H9 (cell line): Measurements from ENCODE around the gene LNPK. TPM values are rescaled to one million over a fixed set of nuclear protein-coding genes. Genes with fewer than 3 reads are reported as not detected.

Experiments
- DNase-seq: peaks from one replicate; pipeline ENCODE4 v3.0.0-alpha.2; 2017
- H2AFZ ChIP-seq: one replicate; pipeline ENCODE4 v1.6.1; 2013; ENCODE audit warnings: mild to moderate bottlenecking, low read length, control low read depth, moderate library complexity
- H2AK5ac ChIP-seq: 2 replicates; pipeline ENCODE4 v1.6.1; 2013; ENCODE audit warnings: low read length, control low read depth, mixed read lengths; ENCODE audit not compliant: insufficient read length
- H2BK120ac ChIP-seq: one replicate; pipeline ENCODE4 v1.6.1; 2013; ENCODE audit warnings: low read depth, mild to moderate bottlenecking, low read length, control low read depth, inconsistent platforms; ENCODE audit not compliant: poor library complexity, severe bottlenecking
- H2BK12ac ChIP-seq: 2 replicates; pipeline ENCODE4 v1.6.1; 2013; ENCODE audit warnings: low read length, control low read depth, mixed read lengths, low read depth; ENCODE audit not compliant: insufficient read length
- H2BK15ac ChIP-seq: 2 replicates; pipeline ENCODE4 v1.6.1; 2013; ENCODE audit warnings: low read depth, low read length, control low read depth
- H2BK20ac ChIP-seq: one replicate; pipeline ENCODE4 v1.6.1; 2013; ENCODE audit warnings: low read depth, mild to moderate bottlenecking, low read length, control low read depth, inconsistent platforms; ENCODE audit not compliant: poor library complexity, severe bottlenecking
- H2BK5ac ChIP-seq: 2 replicates; pipeline ENCODE4 v1.6.1; 2013; ENCODE audit warnings: low read length, control low read depth, mixed read lengths; ENCODE audit not compliant: insufficient read length
- H3K14ac ChIP-seq: 2 replicates; pipeline ENCODE4 v1.6.1; 2013; ENCODE audit warnings: low read length, control low read depth; ENCODE audit not compliant: insufficient read depth
- H3K18ac ChIP-seq: 2 replicates; pipeline ENCODE4 v1.6.1; 2013; ENCODE audit warnings: low read depth, mild to moderate bottlenecking, mixed read lengths, low read length, control low read depth; ENCODE audit not compliant: insufficient read length
- H3K23ac ChIP-seq: 2 replicates; pipeline ENCODE4 v1.6.1; 2013; ENCODE audit warnings: low read length, control low read depth, mixed read lengths, low read depth; ENCODE audit not compliant: insufficient read length
- H3K23me2 ChIP-seq: 2 replicates; pipeline ENCODE4 v1.6.1; 2013; ENCODE audit warnings: low read depth, mild to moderate bottlenecking, mixed read lengths, low read length, control low read depth; ENCODE audit not compliant: insufficient read length, poor library complexity, severe bottlenecking
- H3K27ac ChIP-seq: 2 replicates; pipeline ENCODE4 v1.5.1; 2013; ENCODE audit warnings: low read length, control low read depth, mixed read lengths, low read depth; ENCODE audit not compliant: insufficient read length
- H3K27me3 ChIP-seq: 2 replicates; pipeline ENCODE4 v1.6.1; 2013; ENCODE audit warnings: low read length, control low read depth, inconsistent platforms; ENCODE audit not compliant: insufficient read depth
- H3K4ac ChIP-seq: 2 replicates; pipeline ENCODE4 v1.6.1; 2013; ENCODE audit warnings: low read depth, mild to moderate bottlenecking, control low read depth, inconsistent platforms, low read length, moderate library complexity
- H3K4me1 ChIP-seq: 2 replicates; pipeline ENCODE4 v1.6.1; 2013; ENCODE audit warnings: low read length, control low read depth, inconsistent platforms; ENCODE audit not compliant: insufficient read depth
- H3K4me2 ChIP-seq: 2 replicates; pipeline ENCODE4 v1.6.1; 2013; ENCODE audit warnings: low read length, control low read depth, mixed read lengths; ENCODE audit not compliant: insufficient read length, insufficient read depth
- H3K56ac ChIP-seq: 2 replicates; pipeline ENCODE4 v1.6.1; 2013; ENCODE audit warnings: low read depth, mild to moderate bottlenecking, mixed read lengths, low read length, control low read depth; ENCODE audit not compliant: insufficient read length
- H3K79me1 ChIP-seq: 2 replicates; pipeline ENCODE4 v1.6.1; 2013; ENCODE audit warnings: low read depth, mild to moderate bottlenecking, moderate library complexity, low read length, control low read depth, inconsistent platforms; ENCODE audit not compliant: insufficient read depth, poor library complexity, severe bottlenecking
- H3K79me2 ChIP-seq: 2 replicates; pipeline ENCODE4 v1.6.1; 2013; ENCODE audit warnings: low read length, control low read depth, inconsistent platforms; ENCODE audit not compliant: insufficient read depth
- H3K9ac ChIP-seq: 2 replicates; pipeline ENCODE4 v1.6.1; 2013; ENCODE audit warnings: low read length, control low read depth, mixed read lengths; ENCODE audit not compliant: insufficient read length; ENCODE audit errors: extremely low read depth
- H3K9me3 ChIP-seq: one replicate; pipeline ENCODE4 v1.6.1; 2013; ENCODE audit warnings: low read depth, low read length, inconsistent platforms; ENCODE audit not compliant: control insufficient read depth
- H3T11ph ChIP-seq: one replicate; pipeline ENCODE4 v1.6.1; 2013; ENCODE audit warnings: mild to moderate bottlenecking, low read length, control low read depth, inconsistent platforms
- H4K20me1 ChIP-seq: one replicate; pipeline ENCODE4 v1.6.1; 2013; ENCODE audit not compliant: control insufficient read depth, insufficient read length, insufficient read depth
- H4K5ac ChIP-seq: 2 replicates; pipeline ENCODE4 v1.6.1; 2013; ENCODE audit warnings: low read depth, mild to moderate bottlenecking, mixed read lengths, low read length, control low read depth; ENCODE audit not compliant: insufficient read length
- H4K8ac ChIP-seq: replicated peaks from 2 replicates; pipeline ENCODE4 v1.6.1; 2013; ENCODE audit warnings: low read length, control low read depth, mixed read lengths, low read depth; ENCODE audit not compliant: insufficient read length
- H4K91ac ChIP-seq: 2 replicates; pipeline ENCODE4 v1.6.1; 2013; ENCODE audit warnings: low read depth, mild to moderate bottlenecking, moderate library complexity, mixed read lengths, low read length, control low read depth; ENCODE audit not compliant: insufficient read length
- H3K27ac Mint-ChIP-seq, 3 experiments: 2 replicates in 2 of 3; 3 replicates in 1 of 3; pipeline ENCODE4 v1.8.0; 2020 to 2021; ENCODE audit warnings: mixed read lengths in 3 of 3, mild to moderate bottlenecking in 1 of 3, moderate library complexity in 1 of 3
- H3K27me3 Mint-ChIP-seq: 2 replicates; pipeline ENCODE4 v1.8.0; 2021; ENCODE audit warnings: low read depth, mild to moderate bottlenecking, moderate library complexity, mixed read lengths
- H3K36me3 Mint-ChIP-seq, 3 experiments: 2 replicates in 2 of 3; 3 replicates in 1 of 3; pipeline ENCODE4 v1.8.0; 2020 to 2021; ENCODE audit warnings: low read depth in 3 of 3, mixed read lengths in 3 of 3; ENCODE audit not compliant: insufficient read depth in 1 of 3
- H3K4me1 Mint-ChIP-seq, 2 experiments: 2 replicates each; pipeline ENCODE4 v1.8.0; 2020; ENCODE audit warnings: mixed read lengths in 2 of 2
- H3K4me3 Mint-ChIP-seq, 2 experiments: 2 replicates in 1 of 2; 3 replicates in 1 of 2; pipeline ENCODE4 v1.8.0; 2020 to 2021; ENCODE audit warnings: mild to moderate bottlenecking in 2 of 2, mixed read lengths in 2 of 2, moderate library complexity in 1 of 2
- H3K9me3 Mint-ChIP-seq, 2 experiments: 2 replicates in 1 of 2; 3 replicates in 1 of 2; pipeline ENCODE4 v1.8.0; 2020; ENCODE audit warnings: mild to moderate bottlenecking in 2 of 2, mixed read lengths in 2 of 2, moderate library complexity in 1 of 2
- CTCF ChIP-seq: fragments of 200-600 bp; sonication (generic); conservative IDR thresholded peaks from 3 replicates; pipeline ENCODE4 v1.8.0; 2021; ENCODE audit warnings: antibody characterized with exemption, mild to moderate bottlenecking
- WGBS: extraction: QIAGEN DNeasy Blood & Tissue Kit; methylation state at CpG from one replicate; pipeline ENCODE4 v1.1.7; 2013; ENCODE audit warnings: missing lambda C conversion rate, low lambda C conversion rate, mixed read lengths; ENCODE audit not compliant: insufficient read length; ENCODE audit errors: extremely low coverage; 5-methylcytosine and 5-hydroxymethylcytosine counted together
- total RNA-seq: library from RNA; stranded (reverse); gene quantifications from 2 replicates; pipeline ENCODE4 v1.2.1, GENCODE V29; 2021

LNPK gene
- total RNA-seq, 1 experiment from 2014 or later: 8.5 TPM

GRCh38 chr2:176038694-176039093, 36.6 kb upstream of the LNPK start:
- Histone ChIP-seq H3K9ac (no peak overlapping the region), H2AK5ac (no peak overlapping the region), H4K20me1 (no peaks in the 10 kb centered on the region), H2BK12ac (no peak overlapping the region), H3T11ph (no peak overlapping the region), H3K79me2 (no peaks in the 10 kb centered on the region), H3K18ac (no peak overlapping the region), H4K8ac (no peak overlapping the region), H3K79me1 (no peaks in the 10 kb centered on the region), H3K23me2 (no peaks in the 10 kb centered on the region), H2BK120ac (no peak overlapping the region), H3K23ac (no peak overlapping the region), H3K14ac (no peak overlapping the region), H3K9me3 (no peaks in the 10 kb centered on the region), H4K5ac (no peak overlapping the region), H3K4ac (no peak overlapping the region), H3K27ac (no peak overlapping the region), H3K27me3 (no peaks in the 10 kb centered on the region), H3K4me2 (no peak overlapping the region), H3K56ac (no peak overlapping the region), H2BK15ac (no peak overlapping the region), H4K91ac (no peak overlapping the region), H2BK5ac (no peak overlapping the region), H2BK20ac (no peak overlapping the region), H3K4me1 (no peaks in the 10 kb centered on the region), H2AFZ (peak overlapping the region; percentile 6)
- Mint-ChIP-seq H3K9me3 (peaks cover 2 to 4% of the 10 kb centered on the region in 2 experiments; a peak in 2 of 5 replicates), H3K27ac (no peak overlapping the region), H3K4me3 (no peak overlapping the region), H3K27me3 (peaks cover 21% of the 10 kb centered on the region), H3K36me3 (no peaks in the 10 kb centered on the region; a peak in 1 of 7 replicates), H3K4me1 (no peaks in the 10 kb centered on the region)
- TF ChIP-seq CTCF: no peak
- WGBS: no CpG with 5 or more reads among the region's 2 CpGs
- DNase-seq: no peak
